Activated T-helper 17 cell treated with anti-CD3 and anti-CD28 coated beads, Interleukin-2, amount 50 U/mL, for 72 hours (primary cell): ENCODE measurements around the gene CDIPT. TPM values are rescaled to one million over a fixed set of nuclear protein-coding genes. Genes with fewer than 3 reads are reported as not detected.
"Not testable (repeated sequence)": the region's sequence is repeated elsewhere in the genome, so short reads cannot be mapped to it uniquely, and the experiment has no call there.

Source experiments
- ATAC-seq: fragments of 150-1000 bp; cut with Tn5 transposase; replicated peaks from 2 replicates; pipeline ENCODE4 v1.10.0; 2021; ENCODE audit warnings: mild to moderate bottlenecking, moderate library complexity
- H3K27ac Mint-ChIP-seq: one replicate; pipeline ENCODE4 v1.8.0; 2022; ENCODE audit warnings: mixed read lengths
- H3K27me3 Mint-ChIP-seq: one replicate; pipeline ENCODE4 v1.8.0; 2022; ENCODE audit warnings: mixed read lengths
- H3K36me3 Mint-ChIP-seq: one replicate; pipeline ENCODE4 v1.8.0; 2022; ENCODE audit warnings: low read depth, mild to moderate bottlenecking, mixed read lengths
- H3K4me1 Mint-ChIP-seq: one replicate; pipeline ENCODE4 v1.8.0; 2022; ENCODE audit warnings: mixed read lengths
- H3K4me3 Mint-ChIP-seq: one replicate; pipeline ENCODE4 v1.8.0; 2022; ENCODE audit warnings: mild to moderate bottlenecking, mixed read lengths
- H3K9me3 Mint-ChIP-seq: one replicate; pipeline ENCODE4 v1.8.0; 2022; ENCODE audit warnings: mixed read lengths
- total RNA-seq, 2 donors: library from RNA; stranded (reverse); gene quantifications; one replicate each; pipeline ENCODE4 v1.2.3, GENCODE V29; 2022

Gene CDIPT, protein sequence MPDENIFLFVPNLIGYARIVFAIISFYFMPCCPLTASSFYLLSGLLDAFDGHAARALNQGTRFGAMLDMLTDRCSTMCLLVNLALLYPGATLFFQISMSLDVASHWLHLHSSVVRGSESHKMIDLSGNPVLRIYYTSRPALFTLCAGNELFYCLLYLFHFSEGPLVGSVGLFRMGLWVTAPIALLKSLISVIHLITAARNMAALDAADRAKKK
- 10 to 100 TPM; 36.1 to 45.9 TPM for total RNA-seq

DNA sequence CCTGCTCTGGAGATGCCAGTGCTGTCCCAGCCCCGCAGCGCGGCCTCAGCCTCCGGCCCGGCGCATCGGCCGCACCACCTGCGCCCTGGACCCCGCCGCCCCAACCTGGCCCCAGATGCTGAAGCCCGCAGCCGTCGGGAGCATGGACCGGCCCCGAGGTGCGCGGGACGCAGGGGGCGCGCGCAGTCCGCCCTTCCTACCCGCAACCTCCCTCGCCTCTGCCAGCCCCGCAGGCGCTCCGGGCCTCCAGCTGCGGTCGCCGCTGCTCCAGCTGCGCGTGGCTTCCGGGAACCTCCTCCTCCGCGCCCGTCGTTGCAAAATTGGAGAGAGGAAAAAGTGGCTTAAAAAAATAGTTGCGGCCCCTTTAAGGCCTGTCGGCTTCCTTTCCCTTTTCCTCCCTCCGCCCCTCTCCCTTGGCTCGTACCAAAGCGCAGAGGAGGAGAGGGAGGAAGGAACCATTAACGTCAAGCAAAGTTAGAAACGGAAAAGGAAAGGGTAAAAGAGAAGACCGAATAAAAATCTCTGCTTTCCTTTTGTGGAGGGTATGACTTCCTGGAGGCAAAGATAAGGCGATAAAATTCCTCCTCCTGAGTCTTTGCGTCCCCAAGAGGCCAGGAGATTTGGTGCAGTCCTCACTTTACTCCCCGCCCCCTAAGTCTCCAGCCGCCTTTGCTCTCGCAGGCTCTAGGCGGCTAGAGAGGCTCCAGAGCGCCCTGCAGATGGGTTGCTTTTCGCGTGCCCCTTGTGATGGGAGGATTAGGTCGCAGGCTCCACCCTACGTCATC lies at the start of gene CDIPT:
Gene CDIPT, minus strand, starts transcription at position 343 of the 785 bp plus-strand sequence. CDS start 369 bp downstream, outside the sequence.
- Mint-ChIP-seq H3K9me3 (no peaks in the 10 kb centered on the region), H3K36me3 (peaks cover 36% of the 10 kb centered on the region), H3K4me3 (peak within 1 kb of the TSS; percentile 97), H3K27ac (peak within 1 kb of the TSS; percentile 97), H3K27me3 (no peaks in the 10 kb centered on the region), H3K4me1 (peaks cover 6% of the 10 kb centered on the region)
- ATAC-seq: peak; percentile 98

DNA sequence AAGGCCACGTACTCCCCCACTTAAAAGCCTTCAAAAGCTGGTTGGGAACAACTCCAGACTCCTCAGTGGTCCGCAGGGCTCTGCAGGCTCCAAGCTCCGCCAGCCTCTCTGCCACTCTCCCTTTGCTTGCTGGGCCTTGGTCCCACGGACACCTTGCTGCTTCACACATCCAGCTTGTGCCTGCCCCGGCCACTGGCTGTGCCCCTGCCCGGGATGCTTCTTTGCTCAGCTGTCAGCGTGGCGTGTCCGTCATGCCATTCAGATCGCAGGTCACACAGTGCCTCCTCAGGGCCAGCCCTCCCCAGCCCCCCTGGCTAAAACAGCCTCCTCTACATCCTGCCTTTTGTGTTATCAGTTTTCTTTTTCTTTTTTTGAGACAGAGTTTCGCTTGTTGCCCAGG lies 49.1 kb upstream of the CDIPT start:
- Mint-ChIP-seq H3K4me3 (no peak overlapping the region), H3K27me3 (no peaks in the 10 kb centered on the region), H3K27ac (peak overlapping the region; percentile 70), H3K36me3 (peaks cover 43% of the 10 kb centered on the region), H3K9me3 (no peaks in the 10 kb centered on the region), H3K4me1 (no peaks in the 10 kb centered on the region)
- ATAC-seq: no peak

DNA sequence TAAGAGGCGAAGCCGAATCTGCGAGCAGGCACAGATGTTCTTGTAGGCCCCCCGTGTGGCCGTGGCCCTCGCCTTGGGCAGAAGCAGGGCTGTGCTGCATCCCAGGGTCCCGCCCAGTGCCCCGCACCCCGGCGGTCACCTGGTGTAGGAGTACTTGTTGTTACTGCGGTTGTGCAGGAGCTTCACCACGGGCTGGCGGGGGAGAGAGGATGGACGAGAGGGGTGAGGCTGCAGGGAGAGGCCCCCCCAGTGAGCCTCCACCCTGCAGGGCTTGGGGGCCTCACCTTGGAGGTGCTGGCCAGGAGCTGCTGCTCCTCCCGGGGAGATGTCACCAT lies 48.6 kb upstream of the CDIPT start:
- no peaks in the 10 kb centered on the region for H3K4me1 Mint-ChIP-seq
- H3K36me3 Mint-ChIP-seq: peaks cover 38% of the 10 kb centered on the region
- H3K4me3 Mint-ChIP-seq: no peak overlapping the region
- no peak for ATAC-seq
- H3K9me3 Mint-ChIP-seq: no peaks in the 10 kb centered on the region
- H3K27ac Mint-ChIP-seq: no peak overlapping the region
- H3K27me3 Mint-ChIP-seq: no peaks in the 10 kb centered on the region

DNA sequence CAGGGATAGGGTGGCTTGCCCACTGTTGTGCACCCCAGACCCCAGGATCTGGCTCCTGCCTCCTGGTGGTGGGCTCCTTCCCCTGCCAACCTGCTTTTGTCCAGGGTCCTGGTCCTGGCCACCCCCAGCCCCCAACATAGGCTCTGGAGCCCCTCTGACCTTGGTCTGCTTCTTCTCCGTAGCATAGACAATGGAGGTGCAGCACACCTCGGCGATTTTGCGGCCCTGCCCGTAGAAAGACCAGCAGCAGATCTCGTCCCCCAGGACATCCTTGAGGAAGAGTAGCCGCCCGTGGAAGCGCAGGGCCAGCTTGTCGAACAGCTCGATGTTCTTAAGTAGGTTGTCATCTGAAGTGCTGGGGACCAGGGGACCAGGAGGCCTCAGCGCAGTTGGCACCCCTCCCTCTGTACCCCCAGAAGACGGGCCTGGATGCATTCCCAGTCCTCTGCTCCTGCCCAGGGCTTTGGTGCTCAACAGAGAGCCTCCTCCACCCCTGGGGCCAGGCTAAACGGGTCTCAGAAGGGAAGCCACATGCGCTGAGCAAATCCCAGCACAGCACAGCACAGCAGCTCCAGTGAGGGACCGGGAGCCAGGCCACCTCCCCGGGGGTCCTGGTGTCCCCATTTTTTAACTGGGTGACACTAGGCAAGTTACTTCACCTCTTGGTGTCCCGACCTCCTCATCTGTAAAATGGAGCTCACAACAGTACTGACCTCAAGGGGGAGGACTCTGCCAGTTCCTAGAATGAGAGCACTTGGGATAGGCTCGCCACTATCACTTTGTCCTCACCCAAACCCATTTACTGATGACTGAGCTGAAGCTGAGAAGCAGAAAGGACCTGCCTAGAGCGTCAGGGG lies 48.0 kb upstream of the CDIPT start:
- no peaks in the 10 kb centered on the region for H3K27me3 Mint-ChIP-seq
- H3K4me3 Mint-ChIP-seq: no peak overlapping the region

DNA sequence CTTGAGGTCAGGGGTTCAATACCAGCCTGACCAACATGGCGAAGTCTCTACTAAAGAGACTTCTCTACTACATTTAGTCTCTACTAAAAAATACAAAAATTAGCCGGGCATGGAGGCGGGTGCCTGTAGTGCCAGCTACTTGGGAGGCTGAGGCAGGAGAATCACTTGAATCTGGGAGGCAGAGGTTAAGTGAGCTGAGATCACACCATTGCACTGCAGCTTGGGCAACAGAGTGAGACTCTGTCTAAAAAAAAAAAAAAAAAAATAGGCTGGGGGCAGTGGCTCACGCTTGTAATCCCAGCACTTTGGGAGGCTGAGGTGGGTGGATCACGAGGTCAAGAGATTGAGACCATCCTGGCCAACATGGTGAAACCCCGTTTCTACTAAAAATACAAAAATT lies 46.8 kb upstream of the CDIPT start:
- not testable (repeated sequence) for H3K9me3 Mint-ChIP-seq, H3K4me3 Mint-ChIP-seq, ATAC-seq, H3K4me1 Mint-ChIP-seq, H3K27ac Mint-ChIP-seq, H3K27me3 Mint-ChIP-seq
- H3K36me3 Mint-ChIP-seq: peaks cover 20% of the 10 kb centered on the region

More for the DNA sequence above, 48.0 kb upstream of the CDIPT start:
- ATAC-seq: no peak
- Mint-ChIP-seq H3K9me3 (no peaks in the 10 kb centered on the region), H3K4me1 (no peaks in the 10 kb centered on the region), H3K36me3 (peaks cover 32% of the 10 kb centered on the region), H3K27ac (no peak overlapping the region)

DNA sequence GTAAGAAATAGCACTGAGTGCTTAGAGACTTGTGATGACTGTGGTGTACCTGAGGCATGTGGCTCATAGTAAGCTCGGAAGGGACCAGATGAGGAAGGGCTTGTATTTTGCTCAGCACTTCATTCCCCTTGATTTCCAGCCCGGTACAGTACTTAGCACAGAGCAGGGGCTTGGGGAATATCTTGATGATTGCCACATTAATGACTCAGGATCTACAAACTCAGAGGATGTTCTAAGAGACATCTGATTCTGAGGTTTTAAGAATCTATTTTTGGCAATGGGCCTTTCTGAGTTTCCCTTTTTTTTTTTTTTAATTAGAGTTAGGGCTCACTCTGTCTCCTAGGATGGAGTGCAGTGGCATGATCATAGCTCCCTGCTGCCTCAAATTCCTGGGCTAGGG lies 46.4 kb upstream of the CDIPT start:
- no peak for ATAC-seq
- no peak overlapping the region for H3K4me3 Mint-ChIP-seq
- H3K4me1 Mint-ChIP-seq: no peaks in the 10 kb centered on the region
- no peaks in the 10 kb centered on the region for H3K27me3 Mint-ChIP-seq
- H3K36me3 Mint-ChIP-seq: peaks cover 16% of the 10 kb centered on the region
- H3K9me3 Mint-ChIP-seq: no peaks in the 10 kb centered on the region
- H3K27ac Mint-ChIP-seq: no peak overlapping the region

DNA sequence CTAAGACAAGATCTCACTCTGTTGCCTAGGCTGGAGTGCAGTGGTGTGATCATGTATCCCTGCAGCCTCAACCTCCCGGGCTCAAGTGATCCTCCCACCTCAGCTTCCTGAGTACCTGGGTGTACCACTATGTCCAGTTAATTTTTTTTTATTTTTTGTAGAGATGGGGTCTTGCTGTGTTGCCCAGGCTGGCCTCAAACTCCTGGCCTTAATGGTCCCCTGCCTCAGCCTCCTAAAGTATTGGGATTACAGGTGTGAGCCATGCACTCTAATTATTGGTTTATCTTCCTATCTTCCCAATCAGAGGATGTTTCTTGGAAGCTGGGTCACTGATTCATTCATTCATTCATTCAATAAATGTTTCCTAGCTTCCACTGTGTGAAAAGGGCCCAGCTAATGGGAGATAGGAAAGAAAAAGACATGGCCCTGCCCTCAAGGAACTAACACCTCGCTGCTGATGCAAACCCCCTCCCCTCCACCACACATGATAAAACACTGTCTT lies 45.7 kb upstream of the CDIPT start:
- Mint-ChIP-seq H3K27ac (no peak overlapping the region), H3K4me1 (peaks cover under 1% of the 10 kb centered on the region), H3K9me3 (no peaks in the 10 kb centered on the region), H3K27me3 (no peaks in the 10 kb centered on the region), H3K36me3 (peaks cover 10% of the 10 kb centered on the region), H3K4me3 (no peak overlapping the region)
- no peak for ATAC-seq

DNA sequence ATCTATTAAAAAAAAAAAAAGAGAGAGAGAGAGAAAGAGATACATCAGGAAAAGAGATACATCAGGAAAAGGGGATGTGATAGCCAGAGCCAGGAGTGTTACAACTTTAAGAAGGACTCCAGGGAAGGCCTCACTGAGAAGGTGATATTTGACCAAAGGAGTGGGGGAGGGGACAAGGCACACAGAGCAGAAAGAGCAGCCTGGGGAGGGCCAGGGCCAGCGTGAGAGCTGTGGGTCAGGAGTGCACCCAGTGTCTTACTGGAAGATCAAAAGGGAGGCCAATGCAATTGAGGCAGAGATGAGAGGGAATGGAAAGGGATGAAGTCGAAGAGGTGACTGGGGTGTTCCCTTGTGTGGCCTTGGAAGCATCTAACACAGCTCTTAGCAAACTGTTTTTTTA lies 44.9 kb upstream of the CDIPT start:
- H3K9me3 Mint-ChIP-seq: no peaks in the 10 kb centered on the region
- peak overlapping the region; percentile 24 for H3K27ac Mint-ChIP-seq
- ATAC-seq: no peak
- peaks cover 5% of the 10 kb centered on the region for H3K4me1 Mint-ChIP-seq
- H3K4me3 Mint-ChIP-seq: no peak overlapping the region
- H3K27me3 Mint-ChIP-seq: no peaks in the 10 kb centered on the region
- H3K36me3 Mint-ChIP-seq: peaks cover 2% of the 10 kb centered on the region

DNA sequence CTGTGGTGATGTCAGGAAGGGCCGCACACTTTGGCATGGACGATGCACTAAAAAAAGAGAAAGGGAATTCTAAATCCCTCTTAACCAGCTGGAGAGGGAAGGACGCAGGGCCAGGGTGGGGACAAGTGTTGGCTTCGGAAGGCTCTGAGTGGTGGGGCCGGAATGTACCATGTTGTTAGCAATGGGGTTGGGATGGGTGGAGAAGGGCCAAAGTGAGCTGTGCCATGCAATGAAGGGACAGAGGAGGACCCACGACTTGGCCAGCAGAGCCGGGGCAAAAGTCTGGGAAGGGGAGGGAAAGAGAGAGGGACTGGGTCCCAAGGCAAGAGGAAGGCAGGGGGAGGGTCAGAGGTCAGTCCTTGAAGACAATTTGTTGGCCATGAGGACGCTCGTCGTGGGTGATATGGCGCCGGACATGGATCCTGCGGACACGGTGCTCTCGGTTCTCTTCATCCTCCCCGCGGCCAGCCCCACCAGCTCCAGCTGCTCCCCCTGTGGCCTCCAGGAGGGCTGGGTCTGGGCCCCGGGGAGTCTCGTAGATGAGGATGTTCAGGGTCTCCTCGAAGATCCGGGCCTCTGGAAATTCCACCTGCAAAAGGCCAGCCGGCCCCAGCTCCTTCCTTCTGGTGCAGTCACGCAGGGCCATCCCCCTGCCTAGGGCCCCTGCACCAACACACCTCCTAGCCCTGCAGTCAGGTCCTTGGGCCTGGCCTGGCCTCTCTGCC lies 43.7 kb upstream of the CDIPT start:
- no peaks in the 10 kb centered on the region for H3K36me3 Mint-ChIP-seq
- H3K4me3 Mint-ChIP-seq: no peak overlapping the region
- ATAC-seq: no peak
- no peaks in the 10 kb centered on the region for H3K27me3 Mint-ChIP-seq
- no peaks in the 10 kb centered on the region for H3K9me3 Mint-ChIP-seq
- no peak overlapping the region for H3K27ac Mint-ChIP-seq
- H3K4me1 Mint-ChIP-seq: peaks cover 5% of the 10 kb centered on the region

DNA sequence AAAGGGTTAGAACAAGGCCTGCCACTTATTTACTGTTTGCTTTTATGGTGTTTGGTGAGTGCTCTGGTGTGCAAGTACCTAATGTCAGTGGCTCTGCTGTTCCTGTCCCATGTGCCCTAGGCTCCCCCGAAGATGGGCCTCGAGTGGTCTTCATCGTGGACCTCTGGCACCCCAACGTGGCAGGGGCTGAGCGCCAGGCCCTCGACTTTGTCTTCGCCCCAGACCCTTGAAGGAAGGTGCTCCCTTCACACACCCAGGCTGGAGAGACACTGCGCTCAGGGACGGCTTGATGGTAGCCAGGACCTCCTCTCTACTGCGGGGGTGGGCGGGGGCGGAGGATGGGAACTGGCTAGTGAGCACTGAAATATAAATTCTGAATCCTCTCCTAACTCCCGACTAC lies 42.6 kb upstream of the CDIPT start:
- no peak overlapping the region for H3K4me3 Mint-ChIP-seq
- H3K9me3 Mint-ChIP-seq: no peaks in the 10 kb centered on the region
- peaks cover 1% of the 10 kb centered on the region for H3K27me3 Mint-ChIP-seq
- no peak for ATAC-seq
- peaks cover 9% of the 10 kb centered on the region for H3K4me1 Mint-ChIP-seq
- H3K36me3 Mint-ChIP-seq: no peaks in the 10 kb centered on the region
- no peak overlapping the region for H3K27ac Mint-ChIP-seq

DNA sequence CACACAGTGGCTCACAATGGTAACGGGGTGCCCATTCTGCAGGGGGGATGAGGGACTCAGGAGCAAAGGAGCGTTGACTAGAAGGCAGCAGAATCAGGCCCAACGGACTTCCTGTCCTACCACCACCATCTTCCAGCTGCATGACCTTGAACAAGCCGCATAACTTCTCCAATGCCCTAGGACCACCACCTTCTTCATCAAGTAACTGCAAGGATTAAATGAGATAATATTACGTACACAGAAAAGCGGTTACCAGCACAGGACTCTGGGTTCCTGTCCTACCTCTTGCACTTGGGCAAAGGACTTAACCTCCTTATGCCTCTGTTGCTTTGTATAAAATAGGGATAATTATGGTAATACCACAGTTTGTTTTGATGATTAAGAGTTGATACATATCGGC lies 41.9 kb upstream of the CDIPT start:
- Mint-ChIP-seq H3K27ac (no peak overlapping the region), H3K4me3 (no peak overlapping the region), H3K4me1 (peaks cover 12% of the 10 kb centered on the region), H3K36me3 (no peaks in the 10 kb centered on the region), H3K9me3 (no peaks in the 10 kb centered on the region), H3K27me3 (peaks cover 5% of the 10 kb centered on the region)
- no peak for ATAC-seq

DNA sequence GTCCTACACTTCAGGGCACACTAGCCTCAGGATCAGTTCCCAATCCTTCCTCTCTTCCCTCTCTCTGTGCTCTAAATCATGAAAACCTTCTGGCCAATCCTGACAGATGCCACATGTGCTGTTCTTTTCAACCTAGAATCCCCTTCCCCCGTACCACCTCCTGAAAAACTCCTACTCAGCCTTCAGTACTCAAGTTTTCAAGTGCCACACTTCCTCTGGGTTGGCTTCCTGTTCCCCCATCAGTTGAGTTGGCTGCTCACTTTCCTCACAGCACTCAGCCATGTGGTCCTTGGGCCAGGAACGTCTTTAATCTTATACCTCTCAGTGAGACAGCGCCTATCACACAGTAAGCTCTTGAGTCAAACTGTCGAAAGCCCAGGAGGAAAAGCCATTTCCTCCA lies 40.6 kb upstream of the CDIPT start:
- peaks cover 7% of the 10 kb centered on the region for H3K27me3 Mint-ChIP-seq
- ATAC-seq: no peak
- H3K36me3 Mint-ChIP-seq: no peaks in the 10 kb centered on the region
- H3K4me3 Mint-ChIP-seq: peak overlapping the region; percentile 6
- peak overlapping the region; percentile 20 for H3K27ac Mint-ChIP-seq
- no peaks in the 10 kb centered on the region for H3K9me3 Mint-ChIP-seq
- peaks cover 12% of the 10 kb centered on the region for H3K4me1 Mint-ChIP-seq

DNA sequence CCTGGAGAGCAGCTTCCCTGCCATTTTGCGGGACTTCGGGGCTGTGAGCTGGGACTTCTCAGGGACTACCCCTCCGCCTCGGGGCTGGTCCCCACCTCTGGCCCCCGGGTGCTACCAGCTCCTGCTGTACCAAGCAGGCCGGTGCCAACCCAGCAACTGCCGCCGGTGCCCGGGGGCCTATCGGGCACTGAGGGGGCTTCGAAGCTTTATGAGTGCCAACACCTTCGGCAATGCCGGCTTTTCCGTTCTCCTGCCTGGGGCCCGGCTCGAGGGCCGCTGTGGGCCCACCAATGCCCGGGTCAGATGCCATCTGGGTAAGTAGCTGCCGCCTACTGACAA lies 38.5 kb upstream of the CDIPT start:
- H3K4me3 Mint-ChIP-seq: peak overlapping the region; percentile 42
- peaks cover 12% of the 10 kb centered on the region for H3K4me1 Mint-ChIP-seq
- no peaks in the 10 kb centered on the region for H3K36me3 Mint-ChIP-seq
- no peak overlapping the region for H3K27ac Mint-ChIP-seq
- H3K27me3 Mint-ChIP-seq: peaks cover 25% of the 10 kb centered on the region
- no peak for ATAC-seq
- no peaks in the 10 kb centered on the region for H3K9me3 Mint-ChIP-seq

DNA sequence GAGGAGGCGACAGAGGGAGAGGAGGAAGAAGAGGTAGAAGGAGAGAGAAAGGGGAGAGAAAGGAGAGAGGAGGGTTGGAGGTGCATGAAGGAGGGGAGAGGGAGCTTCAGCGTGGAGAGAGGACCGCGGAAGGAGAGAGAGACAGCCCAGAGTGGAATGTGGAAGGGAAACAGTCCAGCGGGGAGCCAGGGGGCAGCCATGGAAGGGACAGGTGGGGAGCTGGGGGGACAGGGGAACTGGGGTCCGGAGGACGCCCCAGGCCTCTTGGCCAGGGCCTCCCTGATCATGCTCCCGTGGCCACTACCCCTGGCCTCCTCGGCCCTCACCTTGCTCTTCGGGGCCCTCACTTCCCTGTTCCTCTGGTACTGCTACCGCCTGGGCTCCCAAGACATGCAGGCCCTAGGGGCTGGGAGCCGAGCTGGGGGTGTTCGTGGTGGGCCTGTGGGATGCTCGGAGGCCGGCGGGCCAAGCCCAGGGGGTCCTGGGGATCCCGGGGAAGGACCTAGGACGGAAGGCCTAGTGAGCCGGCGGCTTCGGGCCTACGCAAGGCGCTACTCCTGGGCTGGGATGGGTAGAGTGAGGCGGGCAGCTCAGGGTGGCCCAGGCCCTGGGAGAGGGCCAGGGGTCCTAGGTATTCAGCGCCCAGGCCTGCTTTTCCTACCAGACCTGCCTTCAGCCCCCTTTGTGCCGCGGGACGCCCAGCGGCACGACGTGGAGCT lies 38.0 kb upstream of the CDIPT start:
- peaks cover 27% of the 10 kb centered on the region for H3K27me3 Mint-ChIP-seq
- H3K4me3 Mint-ChIP-seq: peak overlapping the region; percentile 89
- H3K27ac Mint-ChIP-seq: peak overlapping the region; percentile 71
- peaks cover 12% of the 10 kb centered on the region for H3K4me1 Mint-ChIP-seq
- no peak for ATAC-seq
- H3K36me3 Mint-ChIP-seq: no peaks in the 10 kb centered on the region
- H3K9me3 Mint-ChIP-seq: no peaks in the 10 kb centered on the region
